B cell (primary cell): ENCODE data around the gene ANKDD1A. TPM values are rescaled to one million over a fixed set of nuclear protein-coding genes. Genes with fewer than 3 reads are reported as not detected.

Experiments used
- ATAC-seq: fragments of 200-7000 bp; cut with Tn5 transposase; one replicate; pipeline ENCODE4 v1.10.0; 2021; ENCODE audit warnings: low read depth, mild to moderate bottlenecking, moderate number of reproducible peaks, moderate library complexity
- CTCF ChIA-PET: fragments of 350-600 bp; sonication (Branson Sonifier 250); formaldehyde crosslinking; loops from one replicate; lab custom pipeline; 2021; ENCODE audit warnings: antibody characterized with exemption, inconsistent platforms; lab: Charles Lee
- POLR2A ChIA-PET: fragments of 350-600 bp; sonication (Branson Sonifier 250); formaldehyde crosslinking; loops from one replicate; lab custom pipeline; 2021; ENCODE audit warnings: antibody characterized with exemption; lab: Charles Lee
- DNase-seq: peaks from one replicate; pipeline ENCODE4 v3.0.0; 2013
- H2AFZ ChIP-seq: 2 replicates; pipeline ENCODE4 v1.6.1; 2012; ENCODE audit warnings: mild to moderate bottlenecking, low read depth, low read length; ENCODE audit not compliant: insufficient read depth, poor library complexity, severe bottlenecking
- H3K27ac ChIP-seq, 2 donors: 1 replicate in 1 of 2; 2 replicates in 1 of 2; pipeline ENCODE4 v1.5.1; 2012 to 2013; ENCODE audit warnings: low read length in 2 of 2, mild to moderate bottlenecking in 2 of 2, moderate library complexity in 1 of 2
- H3K27me3 ChIP-seq, 4 experiments: fragments of 200-600 bp in 1 of 4; sonication (generic) in 1 of 4; replicated peaks in 1 of 4; 1 replicate in 2 of 4; 2 replicates in 2 of 4; pipeline versions ENCODE4 v1.6.1 to v1.7.0; 2013 to 2016; ENCODE audit warnings: low read length in 3 of 4, mild to moderate bottlenecking in 2 of 4, mixed read lengths in 1 of 4, moderate library complexity in 1 of 4; ENCODE audit not compliant: insufficient read depth in 4 of 4, control insufficient read depth in 3 of 4; ENCODE audit errors: control extremely low read depth in 1 of 4
- H3K36me3 ChIP-seq, 2 experiments: replicated peaks in 1 of 2; 1 replicate in 1 of 2; 2 replicates in 1 of 2; pipeline versions ENCODE4 v1.6.1 to v1.7.1; 2013; ENCODE audit warnings: low read length in 1 of 2; ENCODE audit not compliant: insufficient read depth in 2 of 2, control insufficient read depth in 1 of 2; ENCODE audit errors: control extremely low read depth in 1 of 2, extremely low read depth in 1 of 2
- H3K4me1 ChIP-seq, 2 donors: fragments of 200-600 bp in 1 of 2; sonication (generic) in 1 of 2; 1 replicate in 1 of 2; 2 replicates in 1 of 2; pipeline versions ENCODE4 v1.5.1 to v1.6.1; 2013 to 2017; ENCODE audit warnings: low read length in 2 of 2; ENCODE audit not compliant: control insufficient read depth in 2 of 2, insufficient read depth in 2 of 2
- H3K4me2 ChIP-seq: replicated peaks from 2 replicates; pipeline ENCODE3; 2012; ENCODE audit warnings: mild to moderate bottlenecking, low read depth, low read length; ENCODE audit not compliant: poor library complexity, severe bottlenecking
- H3K4me3 ChIP-seq, 5 experiments: fragments of 200-600 bp in 1 of 5; sonication (generic) in 1 of 5; 1 replicate in 3 of 5; 2 replicates in 2 of 5; pipeline versions ENCODE4 v1.5.1 to v1.7.0; 2011 to 2016; ENCODE audit warnings: low read length in 4 of 5, mild to moderate bottlenecking in 4 of 5, low read depth in 2 of 5, control low read depth in 1 of 5, moderate library complexity in 1 of 5; ENCODE audit not compliant: insufficient read depth in 1 of 5; ENCODE audit errors: control extremely low read depth in 1 of 5, extremely low read depth in 1 of 5
- H3K79me2 ChIP-seq: fragments of 200-600 bp; sonication (generic); one replicate; pipeline ENCODE4 v1.6.0; 2016; ENCODE audit warnings: low read length; ENCODE audit not compliant: control insufficient read depth, insufficient read depth
- H3K9ac ChIP-seq: fragments of 200-600 bp; sonication (generic); 2 replicates; pipeline ENCODE4 v1.6.1; 2017; ENCODE audit warnings: mild to moderate bottlenecking, low read length, moderate library complexity
- H3K9me3 ChIP-seq, 3 donors: one replicate each; pipeline versions ENCODE4 v1.6.1 to v1.7.1; 2013; ENCODE audit warnings: low read length in 2 of 3; ENCODE audit not compliant: control insufficient read depth in 2 of 3, insufficient read depth in 1 of 3; ENCODE audit errors: control extremely low read depth in 1 of 3
- H4K20me1 ChIP-seq: 2 replicates; pipeline ENCODE4 v1.6.0; 2012; ENCODE audit warnings: mild to moderate bottlenecking, low read length; ENCODE audit not compliant: insufficient read depth, control insufficient read depth, poor library complexity, severe bottlenecking
- H3K27ac Mint-ChIP-seq: one replicate; pipeline ENCODE4 v1.8.0; 2021; ENCODE audit warnings: mixed read lengths
- H3K27me3 Mint-ChIP-seq: one replicate; pipeline ENCODE4 v1.8.0; 2021; ENCODE audit warnings: mixed read lengths
- H3K4me1 Mint-ChIP-seq: one replicate; pipeline ENCODE4 v1.8.0; 2021; ENCODE audit warnings: mixed read lengths
- H3K4me3 Mint-ChIP-seq: one replicate; pipeline ENCODE4 v1.8.0; 2021; ENCODE audit warnings: mixed read lengths
- H3K9me3 Mint-ChIP-seq: one replicate; pipeline ENCODE4 v1.8.0; 2022; ENCODE audit warnings: mixed read lengths; ENCODE audit not compliant: insufficient read depth
- EZH2 ChIP-seq: IDR thresholded peaks from 2 replicates; pipeline ENCODE4 v1.6.1; 2012; ENCODE audit warnings: borderline replicate concordance, low read depth, mild to moderate bottlenecking, moderate library complexity, low read length; ENCODE audit not compliant: insufficient read depth, poor library complexity, severe bottlenecking
- WGBS: methylation state at CpG from one replicate; pipeline ENCODE4 v1.1.5; 2013; ENCODE audit warnings: missing lambda C conversion rate; ENCODE audit not compliant: insufficient coverage; 5-methylcytosine and 5-hydroxymethylcytosine counted together
- intact Hi-C: fragments of 100-400 bp; cut with micrococcal nuclease; formaldehyde crosslinking; loops from one replicate; pipeline ENCODE4 v1.10.0; 2022
- polyA minus RNA-seq: library from RNA; depleted of rRNA, polyadenylated mRNA; stranded (reverse); fragments of >200 nt; gene quantifications from 2 replicates; pipeline ENCODE4 v1.2.3, GENCODE V29; 2012
- polyA plus RNA-seq: library from polyadenylated mRNA; depleted of rRNA; stranded (reverse); fragments of >200 nt; gene quantifications from 2 replicates; pipeline ENCODE4 v1.2.3, GENCODE V29; 2012
- total RNA-seq, 2 donors: library from RNA; stranded (reverse); fragments of 120-200 nt in 1 of 2; gene quantifications; 1 replicate in 1 of 2; 2 replicates in 1 of 2; pipeline versions ENCODE4 v1.2.3 to v1.2.4, GENCODE V29; 2013 to 2022
- TF ChIP-seq, protein P1 (sequence below): fragments of 200-600 bp; IDR thresholded peaks from one replicate; pipeline ENCODE4 v1.8.0; 2022; ENCODE audit warnings: antibody characterized with exemption, mild to moderate bottlenecking

Gene ANKDD1A
- total RNA-seq (2.2 and 2.6 TPM in 2 replicates), polyA plus RNA-seq (1.0 and 2.7 TPM in 2 replicates), polyA minus RNA-seq (2.0 and 5.6 TPM in 2 replicates)
- total RNA-seq (2013) = 0.77 TPM

DNA sequence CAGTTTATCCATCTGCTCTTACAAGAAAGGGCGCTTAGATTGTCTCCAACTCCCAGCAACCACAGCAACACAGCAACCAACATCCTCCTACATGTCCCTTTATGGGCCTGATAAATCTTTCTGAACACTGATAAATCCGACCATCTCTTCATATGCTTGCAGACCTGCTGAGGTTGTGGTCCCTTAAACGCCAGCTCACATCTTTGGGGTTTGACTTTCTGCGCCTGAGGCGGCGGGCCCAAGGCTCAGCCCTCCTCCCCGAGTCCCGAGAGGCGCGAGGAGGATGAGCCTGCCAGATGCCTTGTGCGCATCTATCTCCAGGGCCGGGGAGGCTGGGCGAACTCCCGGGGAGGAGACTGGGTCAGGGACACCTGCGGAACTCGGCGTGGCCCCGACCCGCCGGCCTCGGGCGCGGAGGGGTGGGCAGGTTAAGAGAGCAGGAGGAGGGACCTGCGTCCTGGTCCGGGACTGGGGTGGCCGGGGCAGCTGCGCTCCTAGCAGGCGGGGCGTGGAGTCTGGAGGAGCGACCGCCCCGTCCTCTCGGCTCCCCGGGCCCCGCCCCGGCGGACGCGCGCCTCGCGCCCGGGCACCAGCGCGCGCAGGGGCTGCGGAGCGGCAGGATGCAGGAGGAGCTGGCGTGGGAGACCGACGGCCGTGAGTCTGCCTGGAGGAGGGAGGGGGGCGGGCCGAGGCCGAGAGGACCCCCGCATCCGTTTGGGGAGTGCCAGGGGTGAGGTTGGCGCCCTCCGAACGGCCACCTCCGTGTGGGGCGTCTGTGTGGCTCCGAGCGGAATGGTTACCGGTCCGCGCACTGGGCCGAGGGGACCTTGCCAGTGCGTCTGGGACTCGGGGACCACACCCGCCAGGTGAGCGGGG, at the start of gene ANKDD1A:
ANKDD1A (plus strand) TSS at position 592 of the 876 bp plus-strand sequence; CDS start at position 621, 29 bp downstream.
- H2AFZ ChIP-seq = peak within 1 kb of the TSS; percentile 65
- H3K27ac Mint-ChIP-seq = no peak within 1 kb of the TSS
- ATAC-seq (peak; percentile 80), DNase-seq (peak; percentile 38)
- no peaks in the 10 kb centered on the region for H3K79me2 ChIP-seq
- TF ChIP-seq, protein P1, sequence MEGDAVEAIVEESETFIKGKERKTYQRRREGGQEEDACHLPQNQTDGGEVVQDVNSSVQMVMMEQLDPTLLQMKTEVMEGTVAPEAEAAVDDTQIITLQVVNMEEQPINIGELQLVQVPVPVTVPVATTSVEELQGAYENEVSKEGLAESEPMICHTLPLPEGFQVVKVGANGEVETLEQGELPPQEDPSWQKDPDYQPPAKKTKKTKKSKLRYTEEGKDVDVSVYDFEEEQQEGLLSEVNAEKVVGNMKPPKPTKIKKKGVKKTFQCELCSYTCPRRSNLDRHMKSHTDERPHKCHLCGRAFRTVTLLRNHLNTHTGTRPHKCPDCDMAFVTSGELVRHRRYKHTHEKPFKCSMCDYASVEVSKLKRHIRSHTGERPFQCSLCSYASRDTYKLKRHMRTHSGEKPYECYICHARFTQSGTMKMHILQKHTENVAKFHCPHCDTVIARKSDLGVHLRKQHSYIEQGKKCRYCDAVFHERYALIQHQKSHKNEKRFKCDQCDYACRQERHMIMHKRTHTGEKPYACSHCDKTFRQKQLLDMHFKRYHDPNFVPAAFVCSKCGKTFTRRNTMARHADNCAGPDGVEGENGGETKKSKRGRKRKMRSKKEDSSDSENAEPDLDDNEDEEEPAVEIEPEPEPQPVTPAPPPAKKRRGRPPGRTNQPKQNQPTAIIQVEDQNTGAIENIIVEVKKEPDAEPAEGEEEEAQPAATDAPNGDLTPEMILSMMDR = no peak
- TF ChIP-seq EZH2 = no peak
- H3K27me3 ChIP-seq = peaks cover 0 to 19% (median 4%) of the 10 kb centered on the region in 4 experiments
- H3K4me1 Mint-ChIP-seq = peaks cover 9% of the 10 kb centered on the region
- H3K36me3 ChIP-seq = no peaks in the 10 kb centered on the region
- POLR2A ChIA-PET = no interaction called here
- peak within 1 kb of the TSS; percentile 78 for H3K4me2 ChIP-seq
- peaks cover 7 to 9% of the 10 kb centered on the region in 2 donors for H3K4me1 ChIP-seq
- H3K4me3 Mint-ChIP-seq = peak within 1 kb of the TSS; percentile 71
- CTCF ChIA-PET = interaction anchor here (1.1 to 8.9 kb wide), 4 partner anchors 97 to 183 kb away, joined by 3 to 152 read pairs (median 9); no protein-coding TSS in a partner anchor
- intact Hi-C loops = no loop called here
- H3K9me3 Mint-ChIP-seq = no peaks in the 10 kb centered on the region
- WGBS = 9% methylated on average over 72 of the region's 72 CpGs
- H3K27ac ChIP-seq = no peak within 1 kb of the TSS
- peaks cover 8% of the 10 kb centered on the region for H3K27me3 Mint-ChIP-seq
- H3K9me3 ChIP-seq = no peaks in the 10 kb centered on the region
- peak within 1 kb of the TSS in 4 of 5 experiments; percentile 24 to 46 (median 42) for H3K4me3 ChIP-seq
- peak within 1 kb of the TSS; percentile 41 for H3K9ac ChIP-seq
- H4K20me1 ChIP-seq = no peaks in the 10 kb centered on the region

DNA sequence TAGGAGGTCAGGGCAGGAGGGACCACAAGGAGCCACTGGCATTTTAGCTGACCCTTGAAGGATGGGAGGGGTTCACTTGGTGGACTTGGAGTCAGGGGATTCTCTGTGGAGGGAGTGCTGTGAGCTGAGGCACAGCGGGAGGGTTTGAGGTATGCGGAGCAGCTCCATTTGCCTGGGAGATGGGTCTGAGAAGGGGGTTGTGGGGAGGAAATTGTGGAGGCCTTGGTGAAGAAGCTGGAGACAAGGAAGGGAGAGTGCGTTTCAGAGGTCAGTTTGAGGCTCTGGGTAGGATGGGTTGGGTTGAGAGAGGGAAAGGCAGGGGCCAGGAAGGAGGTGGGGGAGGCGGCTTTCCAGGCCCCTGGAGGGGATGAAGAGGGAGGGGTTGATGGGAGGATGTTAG, 49.7 kb upstream of the ANKDD1A start:
- Mint-ChIP-seq H3K4me3 (no peak overlapping the region), H3K9me3 (no peaks in the 10 kb centered on the region), H3K27ac (peak overlapping the region; percentile 41), H3K27me3 (no peaks in the 10 kb centered on the region), H3K4me1 (peaks cover 40% of the 10 kb centered on the region)
- POLR2A ChIA-PET = no interaction called here
- DNase-seq = no peak
- Histone ChIP-seq H3K9ac (no peak overlapping the region), H3K4me1 (peaks cover 2 to 20% of the 10 kb centered on the region in 2 donors), H3K36me3 (peaks cover 3 to 80% of the 10 kb centered on the region in 2 experiments), H4K20me1 (peaks cover 55% of the 10 kb centered on the region), H3K4me3 (no peak overlapping the region), H3K27ac (no peak overlapping the region), H2AFZ (no peak overlapping the region), H3K79me2 (peaks cover 31% of the 10 kb centered on the region), H3K4me2 (no peak overlapping the region), H3K9me3 (no peaks in the 10 kb centered on the region), H3K27me3 (no peaks in the 10 kb centered on the region)
- no peak for TF ChIP-seq EZH2
- TF ChIP-seq, protein P1 = no peak
- CTCF ChIA-PET = interaction anchor here (0.9 to 1.7 kb wide), 4 partner anchors 11 to 134 kb away, joined by 3 to 4 read pairs (median 4); no protein-coding TSS in a partner anchor
- 97% methylated on average over 4 of the region's 4 CpGs for WGBS
- intact Hi-C loops = no loop called here
- no peak for ATAC-seq
